ENCODE results near the gene TTC39B.

Gene TTC39B

GRCh38 chr9:15280647-15281046 lies 26.4 kb downstream of the TTC39B start:
- TF ChIP-seq CTCF (IDR thresholded peaks at IDR 0.05; ENCODE audit: insufficient read depth, low read depth, low read length, missing control alignments): no peak

DNA sequence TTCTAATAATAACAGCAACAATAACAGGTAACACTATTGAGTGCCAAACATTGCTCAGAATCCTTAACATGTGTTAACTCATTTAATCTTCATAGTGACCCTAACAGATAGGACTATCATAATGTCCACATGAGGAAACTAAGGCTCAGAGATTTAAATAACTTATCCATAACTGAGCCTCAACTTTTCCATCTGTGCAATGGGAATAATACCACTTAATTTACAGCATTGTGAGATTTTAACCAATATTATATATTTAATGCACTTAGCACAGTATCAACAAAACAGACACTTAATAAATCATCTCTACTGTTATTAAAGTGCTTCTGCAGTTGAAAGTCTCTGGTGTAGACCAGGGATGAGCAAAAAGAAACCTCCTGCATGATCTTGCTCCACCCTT lies 28.2 kb downstream of the TTC39B start:
- DNase-seq (ENCODE audit: low read depth): no peak
- no peak overlapping the region for H3K4me3 ChIP-seq (ENCODE audit: low read depth, low read length)
- no peak for TF ChIP-seq CTCF (IDR thresholded peaks at IDR 0.05; ENCODE audit: insufficient read depth, low read depth, low read length, missing control alignments)

More at GRCh38 chr9:15280647-15281046, 26.4 kb downstream of the TTC39B start:
- no peak for DNase-seq (ENCODE audit: low read depth)
- H3K4me3 ChIP-seq (ENCODE audit: low read depth, low read length): no peak overlapping the region

DNA sequence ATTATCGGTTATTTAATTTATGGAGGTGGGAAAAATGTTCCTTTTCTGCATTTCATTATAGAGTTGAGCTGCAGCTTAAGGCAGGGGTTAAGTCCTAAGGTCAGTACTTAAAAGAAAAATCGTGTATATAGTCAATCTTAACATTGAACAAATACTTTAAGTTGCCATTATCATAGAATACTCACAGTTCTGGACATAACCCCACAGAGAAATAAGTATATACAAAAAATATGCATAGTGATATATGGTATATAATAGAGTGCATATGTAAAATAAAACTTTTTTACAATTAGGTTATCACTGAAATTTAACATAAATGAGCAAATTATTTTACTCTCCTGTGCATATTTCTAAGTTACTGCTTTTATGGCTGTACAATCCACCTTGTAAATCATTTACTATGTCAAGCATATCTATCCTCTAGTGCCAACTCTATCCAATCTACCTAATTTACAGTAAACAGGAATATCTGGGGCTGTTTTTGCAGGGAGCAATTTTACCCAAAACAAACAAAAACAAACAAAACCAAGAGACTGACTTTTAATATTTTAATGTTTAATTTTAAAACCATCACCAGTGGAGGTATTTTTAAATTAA lies 28.8 kb downstream of the TTC39B start:
- H3K4me3 ChIP-seq (ENCODE audit: low read depth, low read length): no peak overlapping the region
- no peak for TF ChIP-seq CTCF (IDR thresholded peaks at IDR 0.05; ENCODE audit: insufficient read depth, low read depth, low read length, missing control alignments)
- no peak for DNase-seq (ENCODE audit: low read depth)

GRCh38 chr9:15277400-15278090 lies 29.5 kb downstream of the TTC39B start:
- TF ChIP-seq CTCF (IDR thresholded peaks at IDR 0.05; ENCODE audit: insufficient read depth, low read depth, low read length, missing control alignments): peak; percentile 12
- DNase-seq (ENCODE audit: low read depth): peak; percentile 33
- H3K4me3 ChIP-seq (ENCODE audit: low read depth, low read length): no peak overlapping the region

- no peak for DNase-seq (ENCODE audit: low read depth)
- TF ChIP-seq CTCF (IDR thresholded peaks at IDR 0.05; ENCODE audit: insufficient read depth, low read depth, low read length, missing control alignments): no peak
These were observed 30.6 kb downstream of the TTC39B start for GRCh38 chr9:15276328-15276938.

GRCh38 chr9:15274425-15274824 lies 32.6 kb downstream of the TTC39B start:
- DNase-seq (ENCODE audit: low read depth): no peak
- TF ChIP-seq CTCF (IDR thresholded peaks at IDR 0.05; ENCODE audit: insufficient read depth, low read depth, low read length, missing control alignments): no peak
- H3K4me3 ChIP-seq (ENCODE audit: low read depth, low read length): no peak overlapping the region

More at GRCh38 chr9:15276328-15276938, 30.6 kb downstream of the TTC39B start:
- no peak overlapping the region for H3K4me3 ChIP-seq (ENCODE audit: low read depth, low read length)
